Upper lobe of left lung (tissue), 6 donors: Measurements from ENCODE around the gene ULBP1. TPM values are rescaled to one million over a fixed set of nuclear protein-coding genes. Genes with fewer than 3 reads are reported as not detected.
"Not testable (repeated sequence)": the region's sequence is repeated elsewhere in the genome, so short reads cannot be mapped to it uniquely, and the experiment has no call there.

ENCODE experiments used
- ATAC-seq, 2 donors: fragments of 200-7000 bp; cut with Tn5 transposase; one replicate each; pipeline ENCODE4 v1.9.1; 2022; ENCODE audit warnings: mild to moderate bottlenecking in 2 of 2, moderate library complexity in 2 of 2; ENCODE audit not compliant: low FRiP score in 2 of 2
- DNase-seq, 2 donors: peaks; one replicate each; pipeline ENCODE4 v3.0.0-alpha.2; 2019 to 2020
- H3K27ac ChIP-seq, 4 donors: fragments of 200-600 bp; sonication (generic); one replicate each; pipeline ENCODE4 v1.5.1; 2016 to 2019
- H3K27me3 ChIP-seq, 4 donors: fragments of 200-600 bp; sonication (generic); one replicate each; pipeline ENCODE4 v1.5.1; 2017 to 2019
- H3K36me3 ChIP-seq, 4 donors: fragments of 200-600 bp; sonication (generic); one replicate each; pipeline ENCODE4 v1.5.1; 2016 to 2019
- H3K4me1 ChIP-seq, 4 donors: fragments of 200-600 bp; sonication (generic); one replicate each; pipeline ENCODE4 v1.5.1; 2018 to 2019
- H3K4me3 ChIP-seq, 4 donors: fragments of 200-600 bp; sonication (generic); one replicate each; pipeline ENCODE4 v1.5.1; 2017 to 2019; ENCODE audit warnings: mild to moderate bottlenecking in 2 of 4, moderate library complexity in 1 of 4
- H3K9me3 ChIP-seq, 4 donors: fragments of 200-600 bp; sonication (generic); one replicate each; pipeline ENCODE4 v1.5.1; 2018 to 2019
- EP300 ChIP-seq, 4 donors: sonication (generic); formaldehyde crosslinking; IDR thresholded peaks; one replicate each; pipeline ENCODE4 v1.5.1; 2017; ENCODE audit warnings: antibody characterized with exemption in 4 of 4, control low read depth in 2 of 4
- POLR2A ChIP-seq, 4 donors: fragments of 450-650 bp; IDR thresholded peaks; one replicate each; pipeline ENCODE4 v1.5.1; 2016 to 2017; ENCODE audit warnings: antibody characterized with exemption in 4 of 4, mild to moderate bottlenecking in 2 of 4
- POLR2AphosphoS5 ChIP-seq, 2 donors: sonication (generic); formaldehyde crosslinking; IDR thresholded peaks; one replicate each; pipeline ENCODE4 v1.5.1; 2017; ENCODE audit warnings: antibody characterized with exemption in 2 of 2
- WGBS, 2 donors: methylation state at CpG; one replicate each; pipeline ENCODE4 v1.1.5; 2017 to 2018; 5-methylcytosine and 5-hydroxymethylcytosine counted together
- total RNA-seq, 6 donors: library from RNA; depleted of rRNA in 4 of 6; stranded (reverse); fragments of >200 nt in 4 of 6; gene quantifications; one replicate each; pipeline versions ENCODE4 v1.1.0 to v1.2.1, GENCODE V29; 2016 to 2021
- TF ChIP-seq, protein P1 (sequence below), 6 experiments: fragments of 450-650 bp in 4 of 6; fragments of 200-600 bp in 2 of 6; sonication (generic) in 2 of 6; IDR thresholded peaks; one replicate each; pipeline ENCODE4 v1.5.1; 2016 to 2019; ENCODE audit warnings: antibody characterized with exemption in 6 of 6
- donor health status: DM: no; HTN: no; CAD: no; lungs with moderate emphysema.
- donor health status: DM: no; HTN: yes; CAD: no; lungs with severe emphysema.

Gene ULBP1
- total RNA-seq, 6 donors from 2014 or later: under 0.01 to 1.6 (median 0.80) TPM

DNA sequence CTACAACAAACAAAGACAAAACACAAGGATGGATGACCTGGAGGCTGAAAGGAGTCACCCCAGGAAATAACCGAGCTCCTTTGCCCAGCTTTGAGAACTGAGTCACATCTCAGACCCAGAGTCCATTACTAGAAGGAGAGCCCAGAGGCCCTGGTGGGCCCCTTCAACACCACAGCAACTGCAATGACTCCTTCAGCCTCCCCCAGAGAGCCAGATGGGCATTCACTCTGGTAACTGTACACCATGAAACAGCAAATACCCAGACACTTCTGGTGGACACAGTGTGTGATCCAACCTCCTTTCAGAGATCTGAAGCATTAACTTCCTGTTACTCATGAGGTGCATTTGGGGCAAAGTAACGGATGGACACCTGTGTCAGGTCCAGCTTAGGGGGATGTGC lies 39.0 kb downstream of the ULBP1 start:
- WGBS, 2 donors: 83 to 100% methylated on average over 1 to 2 of the region's 2 CpGs
- DNase-seq (no peak), ATAC-seq (no peak)

DNA sequence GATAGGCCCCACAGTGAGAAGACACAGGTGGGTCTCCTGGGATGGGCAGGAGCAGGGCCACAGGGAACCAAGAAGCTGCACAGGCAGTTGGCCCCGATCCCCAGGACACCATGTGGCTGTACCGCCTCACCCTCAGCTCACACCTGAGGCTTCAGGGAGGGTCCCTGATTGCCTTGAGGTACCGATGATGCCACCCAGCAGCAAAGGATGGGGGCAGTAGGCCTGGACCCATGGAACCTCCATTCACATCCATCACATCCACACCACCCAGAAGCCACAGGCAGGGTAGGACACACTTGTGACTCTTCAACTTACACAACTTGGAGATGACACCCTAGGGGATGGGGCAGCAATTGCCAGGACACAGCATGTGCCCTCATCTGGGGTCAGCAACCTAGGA lies 39.9 kb downstream of the ULBP1 start:
- not testable (repeated sequence) for DNase-seq, ATAC-seq, H3K4me3 ChIP-seq, H3K36me3 ChIP-seq, H3K27ac ChIP-seq, H3K27me3 ChIP-seq, H3K9me3 ChIP-seq
- H3K4me1 ChIP-seq: peaks cover 7 to 19% (median 12%) of the 10 kb centered on the region in 4 donors
- 82% methylated on average over 3 of the region's 3 CpGs; no CpG with 5 or more reads in 1 of the 2 donors for WGBS, 2 donors

More for the DNA sequence above, 39.0 kb downstream of the ULBP1 start:
- TF ChIP-seq EP300 (IDR thresholded peaks at IDR 0.05) (no peak), POLR2A (IDR thresholded peaks at IDR 0.05) (no peak), POLR2AphosphoS5 (IDR thresholded peaks at IDR 0.05) (no peak)
- TF ChIP-seq, protein P1, sequence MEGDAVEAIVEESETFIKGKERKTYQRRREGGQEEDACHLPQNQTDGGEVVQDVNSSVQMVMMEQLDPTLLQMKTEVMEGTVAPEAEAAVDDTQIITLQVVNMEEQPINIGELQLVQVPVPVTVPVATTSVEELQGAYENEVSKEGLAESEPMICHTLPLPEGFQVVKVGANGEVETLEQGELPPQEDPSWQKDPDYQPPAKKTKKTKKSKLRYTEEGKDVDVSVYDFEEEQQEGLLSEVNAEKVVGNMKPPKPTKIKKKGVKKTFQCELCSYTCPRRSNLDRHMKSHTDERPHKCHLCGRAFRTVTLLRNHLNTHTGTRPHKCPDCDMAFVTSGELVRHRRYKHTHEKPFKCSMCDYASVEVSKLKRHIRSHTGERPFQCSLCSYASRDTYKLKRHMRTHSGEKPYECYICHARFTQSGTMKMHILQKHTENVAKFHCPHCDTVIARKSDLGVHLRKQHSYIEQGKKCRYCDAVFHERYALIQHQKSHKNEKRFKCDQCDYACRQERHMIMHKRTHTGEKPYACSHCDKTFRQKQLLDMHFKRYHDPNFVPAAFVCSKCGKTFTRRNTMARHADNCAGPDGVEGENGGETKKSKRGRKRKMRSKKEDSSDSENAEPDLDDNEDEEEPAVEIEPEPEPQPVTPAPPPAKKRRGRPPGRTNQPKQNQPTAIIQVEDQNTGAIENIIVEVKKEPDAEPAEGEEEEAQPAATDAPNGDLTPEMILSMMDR (IDR thresholded peaks at IDR 0.05): no peak
- Histone ChIP-seq H3K9me3 (no peaks in the 10 kb centered on the region), H3K4me3 (no peak overlapping the region), H3K27me3 (peaks cover 0 to 6% (median 0%) of the 10 kb centered on the region in 4 donors), H3K36me3 (no peaks in the 10 kb centered on the region), H3K27ac (no peak overlapping the region), H3K4me1 (peaks cover 7 to 16% (median 12%) of the 10 kb centered on the region in 4 donors)

DNA sequence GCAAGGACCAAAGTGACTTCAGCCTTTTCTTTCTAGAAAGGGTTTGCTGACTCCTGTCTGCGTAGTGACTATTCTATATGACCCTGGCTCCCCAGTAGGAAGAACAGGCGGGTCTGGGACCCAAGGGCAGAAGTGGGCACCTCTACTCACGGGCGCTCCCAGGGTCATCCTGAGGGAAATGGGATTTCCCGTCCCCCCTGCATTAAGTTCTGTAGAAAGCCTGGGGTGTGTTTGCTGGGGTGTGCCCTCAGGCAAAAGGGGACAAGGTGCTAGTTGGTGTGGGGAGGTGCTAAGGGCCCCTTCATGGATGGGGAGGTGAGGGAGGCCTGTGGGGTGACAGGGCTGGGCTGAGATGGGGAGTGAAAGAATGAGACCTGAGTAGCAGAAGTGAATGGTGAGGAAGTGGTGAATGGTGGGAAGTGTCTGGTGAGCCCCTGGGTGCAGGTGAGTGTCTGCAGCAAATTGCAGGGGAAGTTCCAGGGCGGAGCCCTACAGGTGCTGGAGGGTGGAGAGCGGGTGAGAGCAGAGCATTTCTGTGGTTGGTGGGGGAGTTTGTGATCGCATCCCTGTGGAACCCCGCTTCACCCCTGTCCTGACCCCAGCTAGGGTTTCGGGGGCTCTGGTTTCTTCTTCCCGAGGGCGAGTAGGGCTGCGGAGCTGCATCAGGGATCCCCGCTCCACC lies 40.5 kb downstream of the ULBP1 start:
- no peaks in the 10 kb centered on the region for H3K9me3 ChIP-seq
- no peak for DNase-seq
- peaks cover 7 to 21% (median 12%) of the 10 kb centered on the region in 4 donors for H3K4me1 ChIP-seq
- no peak for TF ChIP-seq POLR2AphosphoS5 (IDR thresholded peaks at IDR 0.05)
- TF ChIP-seq, protein P1 (IDR thresholded peaks at IDR 0.05): no peak
- TF ChIP-seq EP300 (IDR thresholded peaks at IDR 0.05): no peak
- TF ChIP-seq POLR2A (IDR thresholded peaks at IDR 0.05): no peak
- H3K4me3 ChIP-seq: peak overlapping the region; percentile 26 to 81 (median 64)
- 38 to 42% methylated on average over 13 to 14 of the region's 14 CpGs for WGBS, 2 donors
- peaks cover 0 to 6% (median 0%) of the 10 kb centered on the region in 4 donors for H3K27me3 ChIP-seq
- peak overlapping the region in 2 of 4 donors; percentile 69 to 77 for H3K27ac ChIP-seq
- no peaks in the 10 kb centered on the region for H3K36me3 ChIP-seq
- ATAC-seq: no peak

DNA sequence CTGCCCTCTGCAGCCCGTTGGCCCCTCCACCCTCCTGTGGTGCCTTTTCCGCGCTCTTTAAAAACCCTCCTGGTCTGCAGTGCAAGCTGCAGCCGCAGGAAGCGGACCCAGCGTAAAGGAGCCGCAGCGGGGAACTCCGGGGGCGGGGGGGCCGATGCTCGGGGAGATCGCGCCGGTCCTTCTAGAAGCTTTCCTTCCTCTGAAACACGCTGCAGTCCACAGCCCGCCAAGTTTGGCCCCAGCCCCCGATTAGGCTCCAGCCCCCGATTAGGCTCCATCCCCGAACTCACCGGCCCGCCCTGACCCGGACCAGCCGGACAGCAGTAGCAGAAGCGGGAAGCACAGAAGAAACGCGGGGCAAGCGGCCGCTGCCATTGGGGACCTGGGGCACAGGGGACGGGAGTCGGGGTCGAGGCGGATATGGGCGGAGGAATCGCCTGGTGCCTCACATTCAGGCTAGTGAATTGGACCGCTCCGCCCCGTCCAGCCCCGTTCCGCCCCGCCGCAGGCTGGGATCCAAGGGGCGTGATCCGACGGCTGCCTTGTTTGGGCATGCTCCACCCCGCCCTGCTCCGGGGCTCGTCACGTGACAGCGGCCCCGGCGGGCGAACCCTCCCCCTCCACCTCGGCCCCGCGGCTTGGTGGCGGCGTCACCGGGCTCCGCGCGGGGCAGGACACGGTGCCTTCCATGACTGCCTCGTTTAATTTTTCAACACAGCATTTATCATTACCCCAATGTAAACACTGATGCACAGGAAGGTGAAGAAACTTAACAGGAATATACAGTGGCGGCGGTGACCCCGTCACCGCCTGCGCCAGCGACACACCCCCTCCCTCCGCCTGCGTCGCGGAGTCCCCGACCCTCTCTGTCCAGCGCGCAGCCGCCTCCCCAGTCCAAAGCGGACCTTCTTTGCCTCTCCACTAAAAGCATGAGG lies 41.3 kb downstream of the ULBP1 start:
- Histone ChIP-seq H3K9me3 (no peaks in the 10 kb centered on the region), H3K4me1 (peaks cover 7 to 21% (median 12%) of the 10 kb centered on the region in 4 donors), H3K36me3 (no peaks in the 10 kb centered on the region), H3K27ac (peak overlapping the region in 3 of 4 donors; percentile 54 to 77 (median 69)), H3K4me3 (peak overlapping the region; percentile 30 to 81 (median 64)), H3K27me3 (peaks cover 0 to 6% (median 0%) of the 10 kb centered on the region in 4 donors)
- TF ChIP-seq EP300 (IDR thresholded peaks at IDR 0.05): no peak
- peak in 1 of 2 donors; percentile 34 for TF ChIP-seq POLR2AphosphoS5 (IDR thresholded peaks at IDR 0.05)
- TF ChIP-seq POLR2A (IDR thresholded peaks at IDR 0.05): no peak
- TF ChIP-seq, protein P1 (IDR thresholded peaks at IDR 0.05): peak in 2 of 6 experiments; percentile 9 to 24
- DNase-seq (peak; percentile 95 to 98), ATAC-seq (peak; percentile 96 to 97)
- WGBS, 2 donors: 0 to 1% methylated on average over 29 to 48 of the region's 79 CpGs
